Measurements from ENCODE around the gene NDUFA7. TPM values are rescaled to one million over a fixed set of nuclear protein-coding genes. Genes with fewer than 3 reads are reported as not detected.

Gene NDUFA7
- total and polyA plus RNA-seq, 2 of the 13 experiments (the other 11 are each of a cell fraction or from before 2014, with no cell fraction given), result 64.5 to 71.5 TPM

GRCh38 chr19:8357007-8357521 lies 35.9 kb upstream of the NDUFA7 start (continued):
- no peak for TF ChIP-seq ZUFSP (CRISPR knock-in tag; IDR thresholded peaks at IDR 0.05; ENCODE audit: borderline replicate concordance)
- TF ChIP-seq POGZ (CRISPR knock-in tag; IDR thresholded peaks at IDR 0.05), result peak; percentile 91
- TF ChIP-seq ZNF670 (CRISPR knock-in tag; IDR thresholded peaks at IDR 0.05; ENCODE audit: borderline replicate concordance), result no peak
- no peak for TF ChIP-seq GABPA (IDR thresholded peaks at IDR 0.05; ENCODE audit: low read depth, low read length)
- TF ChIP-seq GABPA (CRISPR knock-in tag; IDR thresholded peaks at IDR 0.05; ENCODE audit: low read depth), result no peak
- peak; percentile 91 for TF ChIP-seq FOXA3 (CRISPR knock-in tag; IDR thresholded peaks at IDR 0.05)
- no peak for TF ChIP-seq ZNF740 (CRISPR knock-in tag; IDR thresholded peaks at IDR 0.05)
- peak; percentile 58; the same call in 1 of the 2 replicates for TF ChIP-seq CEBPB (IDR thresholded peaks at IDR 0.05; ENCODE audit: borderline replicate concordance, low read depth, low read length)
- no peak for TF ChIP-seq AGO1 (IDR thresholded peaks at IDR 0.05; ENCODE audit: low read depth, low read length, poor library complexity, severe bottlenecking)
- TF ChIP-seq ZNF597 (CRISPR knock-in tag; IDR thresholded peaks at IDR 0.05), result no peak
- TF ChIP-seq PHF8 (CRISPR knock-in tag; IDR thresholded peaks at IDR 0.05), result no peak
- TF ChIP-seq ARHGAP35 (CRISPR knock-in tag; IDR thresholded peaks at IDR 0.05; ENCODE audit: borderline replicate concordance), result no peak
- TF ChIP-seq PRMT3 (CRISPR knock-in tag; IDR thresholded peaks at IDR 0.05; ENCODE audit: borderline replicate concordance, low read depth), result no peak
- 0 out of 2 replicates have a peak, but pooled peaks have one; percentile 66 for TF ChIP-seq TRIM24 (CRISPR knock-in tag; IDR thresholded peaks at IDR 0.05)
- TF ChIP-seq, protein P1, sequence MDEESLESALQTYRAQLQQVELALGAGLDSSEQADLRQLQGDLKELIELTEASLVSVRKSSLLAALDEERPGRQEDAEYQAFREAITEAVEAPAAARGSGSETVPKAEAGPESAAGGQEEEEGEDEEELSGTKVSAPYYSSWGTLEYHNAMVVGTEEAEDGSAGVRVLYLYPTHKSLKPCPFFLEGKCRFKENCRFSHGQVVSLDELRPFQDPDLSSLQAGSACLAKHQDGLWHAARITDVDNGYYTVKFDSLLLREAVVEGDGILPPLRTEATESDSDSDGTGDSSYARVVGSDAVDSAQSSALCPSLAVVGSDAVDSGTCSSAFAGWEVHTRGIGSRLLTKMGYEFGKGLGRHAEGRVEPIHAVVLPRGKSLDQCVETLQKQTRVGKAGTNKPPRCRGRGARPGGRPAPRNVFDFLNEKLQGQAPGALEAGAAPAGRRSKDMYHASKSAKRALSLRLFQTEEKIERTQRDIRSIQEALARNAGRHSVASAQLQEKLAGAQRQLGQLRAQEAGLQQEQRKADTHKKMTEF (CRISPR knock-in tag; IDR thresholded peaks at IDR 0.05), result peak; percentile 91
- TF ChIP-seq, protein P2, sequence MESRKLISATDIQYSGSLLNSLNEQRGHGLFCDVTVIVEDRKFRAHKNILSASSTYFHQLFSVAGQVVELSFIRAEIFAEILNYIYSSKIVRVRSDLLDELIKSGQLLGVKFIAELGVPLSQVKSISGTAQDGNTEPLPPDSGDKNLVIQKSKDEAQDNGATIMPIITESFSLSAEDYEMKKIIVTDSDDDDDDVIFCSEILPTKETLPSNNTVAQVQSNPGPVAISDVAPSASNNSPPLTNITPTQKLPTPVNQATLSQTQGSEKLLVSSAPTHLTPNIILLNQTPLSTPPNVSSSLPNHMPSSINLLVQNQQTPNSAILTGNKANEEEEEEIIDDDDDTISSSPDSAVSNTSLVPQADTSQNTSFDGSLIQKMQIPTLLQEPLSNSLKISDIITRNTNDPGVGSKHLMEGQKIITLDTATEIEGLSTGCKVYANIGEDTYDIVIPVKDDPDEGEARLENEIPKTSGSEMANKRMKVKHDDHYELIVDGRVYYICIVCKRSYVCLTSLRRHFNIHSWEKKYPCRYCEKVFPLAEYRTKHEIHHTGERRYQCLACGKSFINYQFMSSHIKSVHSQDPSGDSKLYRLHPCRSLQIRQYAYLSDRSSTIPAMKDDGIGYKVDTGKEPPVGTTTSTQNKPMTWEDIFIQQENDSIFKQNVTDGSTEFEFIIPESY (CRISPR knock-in tag; IDR thresholded peaks at IDR 0.05), result peak; percentile 64
- TF ChIP-seq GTF3A (CRISPR knock-in tag; conservative IDR thresholded peaks at IDR 0.05), result no peak
- TF ChIP-seq ELF4 (CRISPR knock-in tag; IDR thresholded peaks at IDR 0.05; ENCODE audit: borderline replicate concordance), result no peak; the same call in 1 of the 2 replicates
- TF ChIP-seq EED (CRISPR knock-in tag; IDR thresholded peaks at IDR 0.05), result no peak
- peak; percentile 93 for TF ChIP-seq NCOR1 (IDR thresholded peaks at IDR 0.05; ENCODE audit: borderline replicate concordance, low read length)
- no peak for TF ChIP-seq FOXO4 (CRISPR knock-in tag; conservative IDR thresholded peaks at IDR 0.05)
- no peak for TF ChIP-seq ZNF367 (CRISPR knock-in tag; IDR thresholded peaks at IDR 0.05; ENCODE audit: borderline replicate concordance)
- TF ChIP-seq ZNF160 (CRISPR knock-in tag; IDR thresholded peaks at IDR 0.05), result no peak

Data from HepG2 (cell line).